ENCODE results near the gene GPR137B. TPM values are rescaled to one million over a fixed set of nuclear protein-coding genes. Genes with fewer than 3 reads are reported as not detected.

Gene GPR137B
- total and polyA plus RNA-seq, 2 of the 4 experiments (the other 2 are of a cell fraction) = 4.5 to 12.3 TPM

DNA sequence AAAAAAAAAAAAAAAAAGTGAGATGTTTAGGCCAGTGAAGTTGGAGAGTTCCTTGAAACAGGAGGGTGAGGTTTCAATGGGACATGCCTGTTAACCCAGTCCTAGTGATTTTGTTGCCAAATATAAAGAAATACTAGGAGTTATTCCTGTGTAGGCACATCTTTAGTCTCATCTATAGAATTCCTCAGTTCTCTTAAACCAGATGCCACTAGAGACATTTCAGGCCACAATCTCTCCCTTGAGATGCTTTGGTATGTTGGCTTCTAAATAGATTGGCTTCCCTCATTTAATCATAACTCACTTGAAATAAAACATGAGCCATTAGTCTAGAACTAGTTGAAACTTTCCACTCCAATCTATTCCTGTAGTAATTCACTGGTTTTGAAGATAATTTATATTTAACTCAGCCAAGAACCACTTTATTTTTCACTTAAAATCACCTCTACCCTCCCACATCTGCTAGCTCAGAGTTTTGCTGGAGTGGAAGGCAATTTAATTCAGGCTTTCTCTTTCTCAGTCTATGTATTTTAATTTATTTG, 29.8 kb downstream of the GPR137B start:
- CTCF ChIA-PET = interaction anchor here (0.8 kb wide), 1 partner anchor 321 kb away, joined by 8 read pairs; no protein-coding TSS in a partner anchor
- H2BK15ac ChIP-seq (ENCODE audit: low read depth, low read length) = no peak overlapping the region
- H3K27me3 ChIP-seq (ENCODE audit: control insufficient read depth, insufficient read depth, low read length) = no peaks in the 10 kb centered on the region
- in situ Hi-C loops (cut with MboI; ENCODE audit: low sequenced_read_pairs) = no loop called here
- H3K9me1 ChIP-seq (ENCODE audit: insufficient read depth, low read length) = no peaks in the 10 kb centered on the region
- no peak overlapping the region for H2AK5ac ChIP-seq (ENCODE audit: low read depth, low read length)
- H3K79me1 ChIP-seq (ENCODE audit: low read depth in 1 of 2, low read length in 2 of 2) = peaks cover 0 to 3% of the 10 kb centered on the region in 2 experiments; a peak in 1 of 4 replicates
- H4K91ac ChIP-seq (ENCODE audit: insufficient read depth, low read depth, low read length) = no peak overlapping the region
- no peaks in the 10 kb centered on the region for H4K20me1 ChIP-seq (ENCODE audit: insufficient read depth, low read length)
- H2BK5ac ChIP-seq (ENCODE audit: low read depth, low read length, poor library complexity, severe bottlenecking) = no peak overlapping the region
- no peak overlapping the region for H3K9ac ChIP-seq (ENCODE audit: low read depth, low read length)
- dilution Hi-C loops (cut with HindIII; ENCODE audit: low sequenced_read_pairs, unreplicated experiment) = no loop called here
- POLR2A ChIA-PET (ENCODE audit: unreplicated experiment) = no interaction called here
- no peak overlapping the region for H4K5ac ChIP-seq (ENCODE audit: low read depth, low read length)
- TF ChIP-seq MXI1 (IDR thresholded peaks at IDR 0.05; ENCODE audit: borderline replicate concordance, low read depth, low read length) (no peak), FOS (IDR thresholded peaks at IDR 0.05; ENCODE audit: low read depth, low read length) (no peak), NFE2L2 (IDR thresholded peaks at IDR 0.05; ENCODE audit: low read depth, low read length) (no peak), MAZ (IDR thresholded peaks at IDR 0.05; ENCODE audit: borderline replicate concordance, low read depth, low read length) (no peak), RFX5 (IDR thresholded peaks at IDR 0.05; ENCODE audit: low read depth, low read length) (no peak), BHLHE40 (IDR thresholded peaks at IDR 0.05; ENCODE audit: low read depth, low read length) (no peak), POLR2A (IDR thresholded peaks at IDR 0.05; ENCODE audit: low read depth, low read length) (no peak), RAD21 (IDR thresholded peaks at IDR 0.05; ENCODE audit: low read length) (no peak)
- TF ChIP-seq, protein P1, sequence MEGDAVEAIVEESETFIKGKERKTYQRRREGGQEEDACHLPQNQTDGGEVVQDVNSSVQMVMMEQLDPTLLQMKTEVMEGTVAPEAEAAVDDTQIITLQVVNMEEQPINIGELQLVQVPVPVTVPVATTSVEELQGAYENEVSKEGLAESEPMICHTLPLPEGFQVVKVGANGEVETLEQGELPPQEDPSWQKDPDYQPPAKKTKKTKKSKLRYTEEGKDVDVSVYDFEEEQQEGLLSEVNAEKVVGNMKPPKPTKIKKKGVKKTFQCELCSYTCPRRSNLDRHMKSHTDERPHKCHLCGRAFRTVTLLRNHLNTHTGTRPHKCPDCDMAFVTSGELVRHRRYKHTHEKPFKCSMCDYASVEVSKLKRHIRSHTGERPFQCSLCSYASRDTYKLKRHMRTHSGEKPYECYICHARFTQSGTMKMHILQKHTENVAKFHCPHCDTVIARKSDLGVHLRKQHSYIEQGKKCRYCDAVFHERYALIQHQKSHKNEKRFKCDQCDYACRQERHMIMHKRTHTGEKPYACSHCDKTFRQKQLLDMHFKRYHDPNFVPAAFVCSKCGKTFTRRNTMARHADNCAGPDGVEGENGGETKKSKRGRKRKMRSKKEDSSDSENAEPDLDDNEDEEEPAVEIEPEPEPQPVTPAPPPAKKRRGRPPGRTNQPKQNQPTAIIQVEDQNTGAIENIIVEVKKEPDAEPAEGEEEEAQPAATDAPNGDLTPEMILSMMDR (conservative IDR thresholded peaks at IDR 0.05; ENCODE audit: low read depth, low read length) = no peak
- intact Hi-C loops (cut with micrococcal nuclease) = no loop called here
- H2BK20ac ChIP-seq (ENCODE audit: low read depth, low read length) = no peak overlapping the region
- H4K8ac ChIP-seq (ENCODE audit: low read depth in 2 of 2, low read length in 2 of 2) = no peak overlapping the region
- no peaks in the 10 kb centered on the region for H3K9me3 ChIP-seq (ENCODE audit: control insufficient read depth, insufficient read depth, low read length)
- ATAC-seq (ENCODE audit: low read depth) (peak; percentile 22; the same call in 1 of the 2 replicates), DNase-seq (no peak)
- H2AK9ac ChIP-seq (replicated peaks; ENCODE audit: low read depth, low read length, poor library complexity) = no peak overlapping the region
- no peak overlapping the region for H3K27ac ChIP-seq (ENCODE audit: insufficient read depth, low read length)
- no TSS peak for BruUV-seq (replicated peaks)
- no peak overlapping the region for H2BK120ac ChIP-seq (ENCODE audit: low read depth, low read length)
- H3K4ac ChIP-seq (ENCODE audit: low read depth, low read length) = no peak overlapping the region
- no peak overlapping the region for H2AFZ ChIP-seq (replicated peaks; ENCODE audit: low read length, poor library complexity)
- no peak overlapping the region for H3K18ac ChIP-seq (ENCODE audit: low read depth, low read length)
- H3K4me3 ChIP-seq (ENCODE audit: insufficient read depth, low read depth, low read length) = no peak overlapping the region
- H3K14ac ChIP-seq (replicated peaks; ENCODE audit: low read depth, low read length) = no peak overlapping the region
- peaks cover 4% of the 10 kb centered on the region; the same call in 1 of the 2 replicates for H3K4me1 ChIP-seq (ENCODE audit: control insufficient read depth, insufficient read depth, low read length)
- no peak overlapping the region for H3K56ac ChIP-seq (ENCODE audit: extremely low read depth, insufficient read depth, low read length)
- H3K23ac ChIP-seq (ENCODE audit: low read depth, low read length) = no peak overlapping the region
- peaks cover 1% of the 10 kb centered on the region; the same call in 1 of the 2 replicates for H3K36me3 ChIP-seq (ENCODE audit: control insufficient read depth, insufficient read depth, low read length)
- H3K4me2 ChIP-seq (ENCODE audit: low read depth, low read length) = no peak overlapping the region
